Coronary artery (tissue), 2 donors: ENCODE results near the gene TRIM71.

Source experiments
- DNase-seq: peaks from one replicate; pipeline ENCODE4 v3.0.0-alpha.2; 2017; ENCODE audit warnings: low spot score
- H3K27ac ChIP-seq, 2 donors: fragments of 200-600 bp; sonication (generic); one replicate each; pipeline ENCODE4 v1.5.1; 2016 to 2019
- H3K4me3 ChIP-seq: fragments of 200-600 bp; sonication (generic); 2 replicates; pipeline ENCODE4 v1.5.1; 2016; ENCODE audit warnings: mild to moderate bottlenecking, moderate library complexity
- TF ChIP-seq, protein P1 (sequence below): fragments of 200-600 bp; sonication (generic); IDR thresholded peaks from one replicate; pipeline ENCODE4 v1.5.1; 2019; ENCODE audit warnings: antibody characterized with exemption

The TRIM71 gene

DNA sequence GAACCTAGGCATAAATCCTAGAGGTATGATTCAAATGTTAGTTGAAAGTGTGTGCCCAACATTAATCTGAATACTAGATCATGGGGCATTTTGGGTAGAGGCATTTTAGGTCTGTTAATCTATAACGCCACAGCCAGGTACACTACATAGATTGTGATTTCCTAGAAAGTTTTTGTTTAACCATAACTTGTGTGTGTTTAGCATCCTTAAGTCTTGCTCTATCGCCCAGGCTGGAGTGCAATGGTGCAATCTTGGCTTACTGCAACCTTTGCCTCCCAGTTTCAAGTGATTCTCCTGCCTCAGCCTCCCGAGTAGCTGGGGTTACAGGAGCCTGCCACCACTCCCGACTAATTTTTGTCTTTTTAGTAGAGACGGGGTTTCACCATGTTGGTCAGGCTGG, 59.1 kb downstream of the TRIM71 start:
- no peak for DNase-seq
- H3K4me3 ChIP-seq, result no peak overlapping the region
- H3K27ac ChIP-seq, result no peak overlapping the region
- TF ChIP-seq, protein P1, sequence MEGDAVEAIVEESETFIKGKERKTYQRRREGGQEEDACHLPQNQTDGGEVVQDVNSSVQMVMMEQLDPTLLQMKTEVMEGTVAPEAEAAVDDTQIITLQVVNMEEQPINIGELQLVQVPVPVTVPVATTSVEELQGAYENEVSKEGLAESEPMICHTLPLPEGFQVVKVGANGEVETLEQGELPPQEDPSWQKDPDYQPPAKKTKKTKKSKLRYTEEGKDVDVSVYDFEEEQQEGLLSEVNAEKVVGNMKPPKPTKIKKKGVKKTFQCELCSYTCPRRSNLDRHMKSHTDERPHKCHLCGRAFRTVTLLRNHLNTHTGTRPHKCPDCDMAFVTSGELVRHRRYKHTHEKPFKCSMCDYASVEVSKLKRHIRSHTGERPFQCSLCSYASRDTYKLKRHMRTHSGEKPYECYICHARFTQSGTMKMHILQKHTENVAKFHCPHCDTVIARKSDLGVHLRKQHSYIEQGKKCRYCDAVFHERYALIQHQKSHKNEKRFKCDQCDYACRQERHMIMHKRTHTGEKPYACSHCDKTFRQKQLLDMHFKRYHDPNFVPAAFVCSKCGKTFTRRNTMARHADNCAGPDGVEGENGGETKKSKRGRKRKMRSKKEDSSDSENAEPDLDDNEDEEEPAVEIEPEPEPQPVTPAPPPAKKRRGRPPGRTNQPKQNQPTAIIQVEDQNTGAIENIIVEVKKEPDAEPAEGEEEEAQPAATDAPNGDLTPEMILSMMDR, result no peak

DNA sequence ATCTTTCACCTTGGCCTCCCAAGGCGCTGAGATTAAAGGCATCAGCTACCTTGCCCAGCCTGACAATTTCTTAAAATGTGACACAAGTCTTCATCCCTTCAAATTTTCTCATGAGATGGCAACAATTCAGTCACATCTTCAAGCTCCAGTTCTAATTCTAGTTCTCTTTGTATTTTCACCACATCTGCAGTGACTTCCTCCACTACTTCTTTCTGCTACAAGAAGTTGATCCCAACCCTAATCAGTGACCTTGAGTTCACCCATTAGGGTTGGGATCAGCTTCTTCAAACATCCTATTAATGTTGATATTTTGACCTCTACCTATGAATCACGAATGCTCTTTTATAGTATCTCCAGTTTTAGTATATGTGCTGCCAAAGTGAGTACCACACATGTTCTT, 59.8 kb downstream of the TRIM71 start:
- TF ChIP-seq, protein P1, result no peak
- DNase-seq, result no peak
- H3K27ac ChIP-seq, result no peak overlapping the region
- H3K4me3 ChIP-seq, result no peak overlapping the region

DNA sequence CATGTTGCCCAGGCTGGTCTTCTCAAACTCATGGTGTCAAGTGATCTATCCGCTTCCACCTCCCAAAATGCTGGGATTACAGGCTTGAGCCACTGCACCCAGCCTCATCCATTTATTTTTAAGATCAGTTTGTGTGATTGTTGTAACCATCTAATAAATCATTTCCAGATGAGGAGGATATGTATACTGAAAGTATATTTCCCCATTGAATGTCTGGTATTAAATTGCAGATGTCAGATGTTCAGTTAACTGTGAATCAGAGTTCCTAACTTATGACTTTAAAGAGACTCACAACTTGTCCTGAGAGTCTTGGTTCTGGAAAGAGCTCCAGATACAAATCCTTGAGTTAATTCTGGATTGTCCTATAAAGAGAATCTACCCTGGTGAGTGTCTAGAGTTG, 62.4 kb downstream of the TRIM71 start:
- Histone ChIP-seq H3K27ac (no peak overlapping the region), H3K4me3 (no peak overlapping the region)
- TF ChIP-seq, protein P1, result no peak
- DNase-seq, result no peak

DNA sequence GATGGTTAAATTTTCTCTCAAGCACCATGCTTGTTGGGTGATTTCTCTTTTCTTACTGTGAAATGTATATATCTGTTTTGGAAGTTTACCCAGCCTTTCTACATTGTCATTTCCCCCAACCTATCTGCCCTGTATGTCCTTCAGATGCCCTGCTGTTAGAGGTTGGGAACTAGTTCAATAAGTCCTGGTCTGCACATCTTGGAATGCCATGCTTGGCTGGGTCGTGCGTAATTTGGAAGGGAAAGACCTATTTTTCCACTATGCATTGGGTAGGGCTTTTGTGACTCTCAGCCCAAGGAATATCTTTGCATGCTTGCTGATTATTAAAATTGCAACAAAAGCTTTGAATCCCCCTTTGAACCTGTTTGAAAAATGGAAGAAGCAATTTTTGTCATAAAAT, 63.8 kb downstream of the TRIM71 start:
- TF ChIP-seq, protein P1, result no peak
- Histone ChIP-seq H3K4me3 (no peak overlapping the region), H3K27ac (no peak overlapping the region)
- no peak for DNase-seq

DNA sequence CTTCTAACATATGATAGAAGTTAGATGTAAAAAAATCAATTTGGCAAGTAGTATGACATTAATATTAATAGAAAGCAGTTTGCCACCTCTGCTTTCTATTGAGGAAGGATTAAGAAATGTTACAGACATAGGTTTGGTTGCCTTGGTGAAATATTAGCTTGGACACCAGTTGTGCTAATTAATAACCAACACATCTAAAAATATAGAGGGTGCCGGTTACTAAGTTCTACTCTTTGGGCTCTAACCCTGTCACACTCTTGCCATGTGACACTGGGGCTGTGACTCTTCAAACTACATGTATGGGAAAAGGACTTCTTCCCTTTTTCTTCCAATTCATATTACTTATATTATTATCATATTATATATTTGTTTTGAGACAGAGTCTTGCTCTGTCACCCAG, 64.4 kb downstream of the TRIM71 start:
- no peak overlapping the region for H3K27ac ChIP-seq
- DNase-seq, result no peak
- TF ChIP-seq, protein P1, result no peak
- H3K4me3 ChIP-seq, result no peak overlapping the region

DNA sequence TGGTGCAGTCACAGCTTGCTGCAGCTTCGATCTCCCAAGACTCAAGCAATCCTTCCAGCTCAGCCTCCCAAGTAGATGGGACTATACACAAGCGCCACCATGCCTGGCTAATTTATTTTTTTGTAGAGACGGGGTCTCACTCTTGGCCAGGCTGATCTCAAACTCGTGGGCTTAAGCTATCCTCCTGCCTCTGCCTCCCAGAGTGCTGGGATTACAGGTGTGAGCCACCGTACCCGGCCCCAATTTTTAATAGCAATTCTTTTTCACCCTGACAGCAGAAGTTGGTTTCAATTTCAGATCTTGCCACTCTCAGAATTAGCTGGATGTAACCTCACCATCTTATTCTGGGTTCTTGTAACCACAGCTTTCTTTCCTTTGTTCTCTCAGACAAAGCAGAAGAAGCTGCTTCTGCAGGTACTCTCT, 64.8 kb downstream of the TRIM71 start:
- TF ChIP-seq, protein P1, result no peak
- Histone ChIP-seq H3K27ac (no peak overlapping the region), H3K4me3 (no peak overlapping the region)
- DNase-seq, result no peak

DNA sequence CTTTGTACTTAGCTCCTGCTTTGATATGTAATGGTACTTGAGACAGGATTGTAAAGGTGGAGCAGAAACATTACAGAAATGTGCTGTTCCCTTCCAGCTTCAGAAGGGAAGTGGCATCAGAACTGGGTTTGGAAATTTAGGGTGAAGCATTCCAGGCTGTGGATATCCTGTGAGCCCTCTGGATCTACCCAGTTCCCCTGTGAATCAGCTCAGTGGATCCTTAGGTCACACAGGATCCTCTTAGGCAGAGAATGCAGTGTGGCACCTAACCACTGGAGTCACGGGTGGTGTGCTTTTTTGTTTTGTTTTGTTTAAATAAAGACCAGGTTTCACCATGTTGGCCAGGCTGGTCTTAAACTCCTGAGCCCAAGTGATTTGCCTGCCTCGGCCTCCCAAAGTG, 66.0 kb downstream of the TRIM71 start:
- Histone ChIP-seq H3K27ac (no peak overlapping the region), H3K4me3 (no peak overlapping the region)
- TF ChIP-seq, protein P1, result no peak
- no peak for DNase-seq
